ENCODE data around the gene ATCAY.
A peak's percentile ranks its signal among the peaks of the same experiment; 100 is the strongest.
"Not testable (repeated sequence)": the region's sequence is repeated elsewhere in the genome, so short reads cannot be mapped to it uniquely, and the experiment has no call there.

The ATCAY gene

DNA sequence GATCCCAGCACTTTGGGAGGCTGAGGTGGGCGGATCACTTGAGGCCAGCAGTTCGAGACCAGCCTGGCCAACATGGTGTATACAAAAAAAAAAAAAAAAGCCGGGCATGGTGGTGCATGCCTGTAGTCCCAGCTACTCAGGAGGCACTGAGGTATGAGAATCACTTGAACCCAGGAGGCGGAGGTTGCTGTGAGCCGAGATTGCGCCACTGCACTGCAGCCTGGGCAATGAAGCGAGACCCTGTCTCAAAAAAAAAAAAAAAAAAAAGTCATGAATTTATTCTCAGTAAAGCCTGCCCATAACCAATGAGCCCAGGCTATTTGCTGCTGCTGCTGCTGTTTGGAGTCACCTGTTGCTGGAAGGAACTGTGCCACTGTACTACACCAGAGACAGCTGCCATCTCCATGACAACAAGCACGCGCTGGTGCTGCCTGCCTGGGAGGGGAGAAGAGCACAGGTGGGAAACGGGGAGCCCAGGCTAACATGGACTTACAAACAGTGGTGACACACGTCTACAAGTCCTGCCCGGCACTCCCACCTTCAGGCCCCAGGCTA is 23.0 kb upstream of the ATCAY start:
- DNase-seq: no peak

DNA sequence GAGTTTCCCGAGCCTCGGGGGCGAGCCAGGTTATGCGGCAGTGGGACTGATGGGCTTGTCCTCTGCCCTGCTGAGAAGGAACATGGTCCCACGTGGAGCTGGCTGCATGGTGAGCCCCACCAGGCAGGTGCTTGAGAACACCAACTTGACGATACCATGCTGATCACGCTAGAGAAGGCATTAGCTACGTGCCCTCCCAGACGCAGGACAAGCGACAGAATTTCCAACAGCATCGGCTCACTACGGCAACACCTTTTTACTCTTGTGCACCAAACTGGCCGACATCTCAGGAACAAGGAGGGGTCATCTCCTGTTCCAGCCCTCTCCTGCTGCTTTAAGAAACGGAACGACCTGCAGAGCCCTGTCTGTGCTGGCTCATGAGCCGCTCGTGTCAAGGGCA is 20.0 kb upstream of the ATCAY start:
- DNase-seq: no peak

DNA sequence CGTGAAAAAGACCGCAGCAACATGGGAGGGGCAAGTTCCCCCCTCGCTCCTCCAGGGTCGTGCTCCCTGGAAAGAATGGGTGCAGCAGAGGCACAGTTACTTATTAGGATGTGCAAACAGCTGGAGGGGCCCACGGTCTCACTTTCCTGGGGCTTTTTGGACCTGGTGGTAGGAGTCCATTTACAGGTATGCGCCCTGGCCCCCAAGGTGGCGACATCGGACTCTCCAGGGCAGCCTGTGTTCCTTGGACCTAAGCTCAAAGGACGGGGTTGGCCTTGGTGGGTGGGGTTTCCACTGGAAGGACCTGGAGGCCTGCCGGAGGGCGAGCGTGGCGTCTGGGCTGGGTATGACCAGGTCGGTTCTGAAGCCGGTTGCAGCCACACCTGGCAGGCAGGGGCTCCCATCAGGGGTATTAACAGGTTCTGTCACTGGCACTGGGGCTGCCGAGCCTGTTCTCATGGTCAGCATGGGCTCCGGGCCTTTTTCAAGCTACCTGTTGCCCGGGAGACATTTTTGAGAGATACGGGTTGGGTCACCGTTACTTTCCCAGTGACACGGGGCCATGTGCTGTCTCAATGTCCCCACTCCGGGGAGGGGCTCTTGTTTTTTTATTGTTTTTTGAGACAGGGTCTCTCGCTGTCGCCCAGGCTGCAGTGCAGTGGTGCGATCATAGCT is 17.5 kb upstream of the ATCAY start:
- DNase-seq: no peak

DNA sequence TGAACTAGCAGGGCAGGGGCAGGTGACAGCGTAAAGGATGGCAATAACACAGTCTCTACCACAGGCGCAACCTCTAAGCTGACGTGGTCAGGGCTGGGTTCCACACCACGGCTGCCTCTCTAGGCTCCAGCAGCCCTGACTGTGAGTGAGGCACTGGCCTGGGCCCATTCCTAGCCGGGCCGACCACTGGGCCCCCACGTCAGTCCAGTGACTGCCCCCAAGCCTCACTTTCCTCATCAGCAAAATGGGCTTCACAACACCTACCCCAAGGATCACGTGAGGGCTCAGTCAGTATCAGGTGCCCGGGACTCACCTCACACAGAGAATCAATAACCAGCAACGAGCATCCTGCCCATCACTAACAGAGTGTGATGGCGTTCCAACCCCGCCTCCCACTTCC is 16.8 kb upstream of the ATCAY start:
- no peak for DNase-seq

DNA sequence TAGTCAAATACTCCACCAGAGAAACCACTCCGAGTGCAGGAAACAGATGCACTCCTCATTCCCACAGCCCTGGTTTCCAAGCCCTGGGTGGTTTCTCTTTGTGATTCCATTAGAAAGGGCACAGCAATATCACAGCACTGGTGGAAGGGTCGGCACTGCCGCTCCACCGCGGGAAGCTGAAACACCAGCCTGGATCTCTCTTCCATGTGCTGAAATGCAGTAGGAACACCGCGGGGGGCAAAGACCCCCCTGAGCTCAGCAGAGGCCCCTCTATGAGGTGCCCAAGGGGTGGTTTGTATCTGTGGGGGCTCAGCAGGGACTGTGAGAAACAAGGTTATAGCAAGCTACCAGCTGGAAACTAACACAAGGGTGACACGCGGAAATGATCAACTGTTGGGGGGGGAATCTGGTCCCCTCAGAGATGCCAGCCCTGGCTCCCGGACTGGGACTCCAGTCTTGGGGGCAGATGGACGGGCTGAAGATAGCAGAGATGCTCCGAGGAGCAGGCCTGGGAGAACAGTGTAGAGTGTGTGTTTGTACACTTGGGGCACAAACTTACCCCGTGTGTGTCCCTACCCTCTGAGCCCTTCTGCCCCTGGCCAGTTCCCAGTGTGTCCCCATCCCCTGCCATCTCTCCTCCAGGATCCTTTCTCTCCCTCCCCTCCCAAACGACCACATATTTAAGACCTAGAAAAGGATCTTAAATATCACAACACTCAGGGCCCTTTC is 13.4 kb upstream of the ATCAY start:
- DNase-seq: no peak

DNA sequence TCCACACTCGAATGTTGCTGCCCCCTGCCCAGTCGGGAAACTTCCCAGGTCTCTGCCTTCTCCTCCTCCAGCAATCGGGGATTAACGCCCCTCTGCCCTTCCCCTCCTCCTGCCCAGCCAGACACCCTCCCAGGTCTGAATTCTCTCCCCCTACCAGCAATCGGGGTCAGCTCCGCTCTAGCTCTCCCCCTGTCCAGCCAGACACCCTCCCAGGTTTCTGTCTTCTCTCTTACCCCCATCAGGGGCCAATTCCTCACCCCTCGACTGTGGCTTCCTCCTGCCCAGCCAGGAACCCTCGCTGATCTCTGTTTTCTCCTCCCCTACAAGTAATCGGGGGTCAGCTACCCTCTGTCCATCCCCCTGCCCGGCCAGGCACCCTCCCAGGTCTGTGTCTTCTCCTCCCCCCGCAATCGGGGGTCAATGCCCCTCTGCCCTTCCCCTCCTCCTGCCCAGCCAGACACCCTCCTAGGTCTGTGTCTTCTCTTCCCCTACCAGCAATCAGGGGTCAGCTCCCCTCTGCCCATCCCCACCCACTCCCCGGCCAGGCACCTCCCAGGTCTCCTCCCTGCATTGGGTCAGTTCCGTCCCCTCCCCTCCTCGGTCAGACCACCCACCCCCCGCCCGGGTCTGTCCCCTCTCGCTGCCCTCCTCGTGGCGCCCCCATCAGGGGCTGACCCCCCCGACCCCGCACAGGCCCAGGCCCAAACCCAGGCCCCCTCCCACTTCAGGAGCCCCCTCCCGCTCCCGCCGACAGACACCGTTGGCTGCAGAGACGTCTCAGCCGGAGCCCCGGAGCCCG is 12.3 kb upstream of the ATCAY start:
- DNase-seq: no peak

DNA sequence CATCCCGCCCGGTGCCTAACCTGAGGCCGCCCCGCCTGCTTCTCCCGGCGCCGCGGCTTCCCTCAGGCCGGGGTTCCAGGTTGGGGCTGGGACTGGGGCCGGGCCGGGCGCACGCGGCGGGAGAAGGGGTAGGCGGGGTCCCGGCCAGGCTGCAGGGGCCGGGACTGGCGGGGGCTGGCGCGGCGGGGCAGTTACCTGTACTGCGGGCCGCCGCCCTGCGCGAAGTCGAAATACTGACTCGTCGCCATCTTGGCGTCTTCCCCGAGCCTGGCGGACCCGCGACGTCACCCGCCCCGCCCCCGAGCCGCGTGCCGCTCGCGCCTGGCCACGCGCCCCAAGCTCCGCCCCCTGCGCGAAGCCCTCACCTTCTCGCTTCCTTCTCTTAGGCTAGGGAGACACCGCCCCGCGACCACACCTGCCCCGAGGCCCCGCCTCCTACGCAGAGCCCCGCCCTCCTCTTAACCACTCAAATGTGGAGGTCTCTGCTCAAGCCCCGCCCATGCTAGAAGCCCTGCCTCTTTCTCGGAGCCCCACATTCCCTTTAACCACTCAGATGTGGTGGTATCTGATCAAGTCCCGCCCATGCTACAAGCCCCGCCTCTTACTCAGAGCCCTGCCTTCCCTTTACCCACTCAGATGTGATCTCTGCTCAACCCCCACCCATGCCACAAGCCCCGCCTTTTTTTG is 11.6 kb upstream of the ATCAY start, which contains the start of gene ZFR2:
Gene ZFR2 (minus strand): TSS at position 269 of the 687 bp plus-strand sequence. CDS start 21 bp downstream, at position 248.
- DNase-seq: peak; percentile 5

DNA sequence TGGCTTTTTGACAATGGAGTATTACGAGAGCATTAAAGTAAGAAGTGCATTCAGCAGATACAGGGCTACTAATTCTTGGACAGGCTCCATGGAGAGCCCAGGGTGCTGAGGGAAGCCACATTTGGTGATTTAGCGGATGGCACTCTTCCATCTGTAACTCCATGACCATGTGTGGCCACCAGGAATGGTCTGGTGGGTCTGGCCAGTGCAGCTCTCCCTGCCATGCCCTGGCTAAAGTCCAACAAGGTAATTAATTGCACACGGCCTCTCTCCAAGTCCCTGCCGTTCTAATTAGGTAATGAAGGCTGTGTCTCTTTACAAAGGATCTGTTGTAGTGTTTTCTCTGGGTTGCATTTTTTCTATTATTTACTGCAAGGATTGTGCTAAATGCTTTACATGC is 7.3 kb upstream of the ATCAY start:
- no peak for DNase-seq

DNA sequence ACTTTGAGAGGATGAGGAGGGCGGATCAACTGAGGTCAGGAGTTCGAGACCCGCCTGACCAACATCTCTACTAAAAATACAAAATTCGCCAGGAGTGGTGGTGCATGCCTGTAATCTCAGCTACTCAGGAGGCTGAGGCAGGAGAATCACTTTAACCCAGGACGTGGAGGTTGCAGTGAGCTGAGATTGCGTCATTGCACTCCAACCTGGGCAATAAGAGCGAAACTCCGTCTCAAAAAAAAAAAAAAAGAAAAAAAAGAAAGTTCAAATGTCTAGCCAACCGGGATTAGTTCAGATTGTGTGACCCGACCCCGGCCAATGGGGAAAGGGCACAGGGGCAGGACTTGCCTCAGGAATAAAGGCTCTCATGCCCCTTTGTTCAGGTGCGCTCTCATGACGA is 5.8 kb upstream of the ATCAY start:
- DNase-seq: not testable (repeated sequence)

DNA sequence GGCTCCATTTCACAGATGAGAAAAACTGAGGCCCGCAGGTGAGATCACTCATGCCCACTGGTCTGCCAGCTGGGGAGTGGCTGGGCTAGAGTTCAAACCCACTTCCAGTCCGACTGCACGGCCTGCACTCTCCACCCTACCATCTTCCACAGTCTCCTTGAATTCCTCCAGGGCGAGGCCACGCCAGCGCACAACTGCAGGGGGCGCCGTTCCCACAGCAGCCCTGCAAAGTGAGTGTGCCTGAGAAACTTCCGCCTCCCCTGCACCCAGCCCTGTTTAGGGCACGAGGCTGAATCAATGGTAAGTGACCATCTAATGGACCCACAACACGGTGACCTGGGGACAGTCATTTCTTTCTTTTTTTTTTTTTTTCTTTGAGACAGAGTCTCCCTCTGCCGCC is 829 bp upstream of the ATCAY start:
- DNase-seq: no peak

DNA sequence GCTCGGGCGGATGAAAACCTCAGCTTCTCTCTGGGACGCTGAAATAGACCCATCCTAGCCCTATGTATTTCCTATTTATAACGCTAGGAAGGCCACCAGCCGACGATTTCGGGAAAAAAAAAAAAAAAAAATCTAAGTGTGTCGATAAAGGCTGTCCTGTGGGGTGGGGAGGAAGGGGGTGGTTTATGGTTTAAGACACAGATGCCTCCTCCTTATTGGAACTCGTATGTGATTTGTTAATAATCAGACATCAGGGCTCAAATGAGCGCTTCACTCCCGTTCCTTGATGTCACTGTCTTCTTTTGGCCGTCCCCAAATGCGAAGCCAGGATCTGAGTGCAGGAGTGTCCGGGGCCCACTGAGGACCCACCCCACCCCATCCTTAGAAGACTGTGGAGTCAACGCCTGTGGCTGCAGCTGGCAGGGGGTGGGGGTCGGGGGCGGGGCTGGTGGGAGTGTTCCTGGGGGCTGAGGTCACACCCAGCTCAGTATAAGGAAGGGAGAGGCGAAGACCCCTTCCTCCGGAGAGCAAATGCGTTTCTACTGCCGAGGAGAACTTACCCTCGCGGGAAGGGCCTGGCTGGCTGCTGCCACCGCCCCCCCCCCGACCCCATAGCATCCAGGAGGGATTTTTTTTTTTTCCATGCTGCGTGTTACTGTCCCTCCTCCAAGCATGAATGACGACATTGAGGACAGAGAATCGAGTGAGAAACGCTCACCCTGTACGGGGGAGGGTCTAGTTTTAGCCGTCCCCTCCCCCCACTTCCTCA is 971 bp downstream of the ATCAY start:
- DNase-seq: no peak

DNA sequence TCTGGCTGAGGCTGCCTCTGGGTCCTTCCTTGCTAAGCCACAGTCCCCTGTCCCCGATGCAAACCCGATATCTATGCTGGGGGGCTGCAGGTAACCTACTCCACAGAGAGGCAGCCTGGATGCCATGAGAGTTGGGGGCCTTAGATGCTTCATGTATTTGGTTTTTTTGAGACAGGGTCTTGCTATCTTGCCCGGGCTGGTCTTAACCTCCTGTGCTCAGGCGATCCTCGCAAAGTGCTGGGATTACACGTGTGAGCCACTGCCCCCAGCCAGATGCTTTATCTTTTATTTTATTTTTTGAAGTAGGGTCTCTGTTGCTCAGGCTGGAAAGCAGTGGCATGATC is 1.5 kb downstream of the ATCAY start:
- DNase-seq: no peak

DNA sequence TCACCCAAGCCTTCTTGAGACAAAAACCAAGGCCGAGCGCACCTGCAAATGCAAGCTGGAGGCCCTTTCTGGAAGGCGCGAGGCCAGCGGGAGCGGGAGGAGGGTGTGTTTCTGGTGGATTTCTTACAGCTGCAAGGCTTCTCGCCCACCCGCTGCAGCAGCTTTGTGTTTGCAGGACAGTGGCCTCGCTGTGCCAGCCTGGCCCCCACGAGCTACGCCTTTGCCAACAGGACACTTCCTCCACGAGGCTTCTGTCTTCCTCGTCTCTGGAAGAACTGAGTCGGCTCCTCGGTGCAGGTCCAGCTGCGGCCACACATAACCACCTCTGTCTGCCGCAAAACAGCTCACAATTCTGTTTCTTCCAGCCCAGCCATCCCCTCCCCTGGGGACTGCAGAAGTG is 10.1 kb downstream of the ATCAY start:
- DNase-seq: no peak

DNA sequence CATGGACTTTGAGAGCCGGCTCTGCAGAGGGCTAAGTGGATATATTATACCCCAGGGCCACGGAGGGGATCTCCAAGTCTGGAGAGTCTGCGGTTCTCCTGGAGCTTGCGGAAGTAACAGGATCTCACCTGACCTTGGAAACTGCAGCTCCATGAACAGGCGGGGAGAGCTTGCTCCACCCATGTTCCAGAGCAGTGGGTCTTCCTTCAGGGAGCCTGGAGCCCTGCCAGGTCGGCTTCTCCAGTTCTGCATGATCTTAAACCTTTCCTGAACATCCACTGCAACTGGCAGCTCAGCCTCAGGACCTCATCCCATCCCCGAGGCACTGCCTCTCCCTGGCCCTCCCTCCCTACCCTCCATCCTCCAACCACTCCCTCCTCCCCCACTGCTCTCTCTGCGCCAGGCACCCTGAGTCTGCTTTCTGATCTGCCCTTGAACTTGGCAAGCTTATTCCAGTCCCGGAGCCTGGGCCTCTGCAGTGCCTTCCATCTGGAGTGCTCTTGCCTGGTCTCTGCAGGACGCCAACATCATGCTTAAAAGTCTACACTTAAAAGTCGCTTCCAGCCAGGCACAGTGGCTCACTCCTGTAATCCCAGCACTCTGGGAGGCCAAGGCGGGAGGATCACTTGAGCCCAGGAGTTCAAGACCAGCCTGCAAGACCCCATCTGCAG is 13.2 kb downstream of the ATCAY start:
- DNase-seq: no peak

DNA sequence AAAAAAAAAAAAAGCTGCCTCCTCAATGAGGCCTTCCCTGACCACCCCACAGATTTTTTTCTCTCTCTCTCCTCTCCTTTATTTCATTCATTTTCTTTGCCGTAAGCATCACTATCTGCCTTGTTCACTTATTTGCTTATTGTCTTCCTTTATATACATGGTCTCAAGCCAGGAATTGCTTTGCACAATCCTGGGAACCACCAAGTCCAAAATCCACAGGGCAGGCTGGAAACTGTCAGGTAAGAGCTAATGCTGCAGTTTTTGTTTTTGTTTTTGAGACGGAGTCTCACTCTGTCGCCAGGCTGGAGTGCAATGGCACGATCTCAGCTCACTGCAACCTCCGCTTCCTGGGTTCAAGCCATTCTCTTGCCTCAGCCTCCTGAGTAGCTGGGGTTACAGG is 14.5 kb downstream of the ATCAY start:
- not testable (repeated sequence) for DNase-seq

DNA sequence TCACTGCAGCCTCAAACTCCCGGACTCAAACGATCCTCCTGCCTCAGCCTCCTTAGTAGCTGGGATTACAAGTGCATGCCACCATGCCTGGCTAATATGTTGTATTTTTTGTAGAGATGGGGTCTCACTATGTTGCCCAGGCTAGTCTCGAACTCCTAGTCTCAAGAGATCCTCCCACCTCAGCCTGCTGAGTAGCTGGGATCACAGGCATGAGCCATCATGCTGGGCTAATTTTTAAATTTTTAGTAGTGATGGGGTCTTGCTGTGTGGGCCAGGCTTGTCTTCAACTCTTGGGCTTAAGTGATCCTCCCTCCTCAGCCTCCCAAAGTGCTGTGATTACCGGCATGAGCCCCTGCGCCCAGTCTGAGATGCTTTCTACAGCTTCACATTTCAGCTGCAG is 15.3 kb downstream of the ATCAY start:
- DNase-seq: no peak

DNA sequence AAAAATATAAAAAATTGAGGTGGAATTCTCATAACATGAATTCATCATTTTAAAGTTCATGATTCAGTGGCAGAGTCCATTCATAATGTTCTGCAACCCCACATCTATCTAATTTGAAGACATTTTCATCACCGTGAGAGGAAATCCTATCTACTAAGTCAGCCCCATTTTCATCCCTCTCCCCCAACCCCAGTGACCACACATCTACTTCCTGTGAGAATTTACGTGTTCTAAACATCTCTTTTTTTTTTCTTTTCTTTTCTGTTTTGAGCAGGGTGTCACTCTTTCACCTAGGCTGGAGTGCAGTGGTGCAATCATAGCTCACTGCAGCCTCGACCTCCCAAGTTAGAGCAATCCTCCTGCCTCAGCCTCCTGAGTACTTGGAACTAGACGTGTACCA is 17.5 kb downstream of the ATCAY start:
- no peak for DNase-seq

DNA sequence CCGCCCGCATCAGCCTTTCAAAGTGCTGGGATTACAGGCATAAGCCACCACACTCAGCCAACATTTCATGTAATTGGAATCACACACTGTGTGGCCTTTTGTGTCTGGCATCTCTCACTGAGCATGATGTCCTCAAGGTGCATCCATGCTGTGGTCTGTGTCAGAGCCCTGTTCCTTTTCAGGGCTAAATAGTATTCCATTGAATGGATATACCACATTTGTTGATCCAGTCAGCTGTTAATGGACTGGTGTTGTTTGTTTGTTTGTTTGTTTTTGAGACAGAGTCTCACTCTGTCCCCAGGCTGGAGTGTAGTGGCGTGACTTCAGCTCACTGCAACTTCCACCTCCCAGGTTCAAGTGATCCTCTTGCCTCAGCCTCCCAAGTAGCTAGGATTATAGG is 17.9 kb downstream of the ATCAY start:
- DNase-seq: no peak

DNA sequence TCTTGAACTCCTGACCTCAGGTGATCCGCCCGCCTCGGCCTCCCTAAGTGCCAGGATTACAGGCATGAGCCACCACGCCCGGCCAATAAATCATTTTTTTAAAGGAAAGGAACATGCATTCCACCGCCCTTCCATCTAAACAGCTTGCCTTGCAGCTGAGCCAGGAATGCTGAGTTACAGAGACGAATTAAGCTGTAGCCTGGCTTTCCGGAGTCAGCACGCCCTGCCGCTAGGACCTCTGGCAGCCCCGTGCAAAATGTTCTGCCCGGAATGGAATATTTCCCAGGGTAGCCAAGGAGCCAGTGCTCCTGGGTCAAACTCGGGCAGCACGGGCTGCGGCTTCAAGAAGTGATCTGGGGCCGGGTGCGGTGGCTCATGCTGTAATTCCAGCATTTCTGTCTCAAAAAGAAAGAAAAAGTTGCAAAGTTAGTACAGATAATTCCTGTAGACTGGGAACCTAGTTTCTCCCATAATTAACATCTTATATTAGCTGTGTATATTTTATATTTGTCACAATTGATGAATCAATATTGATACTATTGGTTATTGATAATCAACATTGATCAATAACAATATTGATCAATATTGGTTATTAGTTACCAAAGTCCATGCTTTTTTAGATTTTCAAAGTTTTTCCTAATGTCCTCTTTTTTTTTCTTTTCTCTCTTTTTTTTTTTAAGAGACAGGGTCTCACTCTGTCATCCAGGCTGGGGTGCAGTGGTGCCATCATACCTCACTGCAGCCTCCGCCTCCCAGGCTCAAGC is 19.2 kb downstream of the ATCAY start:
- DNase-seq: no peak

DNA sequence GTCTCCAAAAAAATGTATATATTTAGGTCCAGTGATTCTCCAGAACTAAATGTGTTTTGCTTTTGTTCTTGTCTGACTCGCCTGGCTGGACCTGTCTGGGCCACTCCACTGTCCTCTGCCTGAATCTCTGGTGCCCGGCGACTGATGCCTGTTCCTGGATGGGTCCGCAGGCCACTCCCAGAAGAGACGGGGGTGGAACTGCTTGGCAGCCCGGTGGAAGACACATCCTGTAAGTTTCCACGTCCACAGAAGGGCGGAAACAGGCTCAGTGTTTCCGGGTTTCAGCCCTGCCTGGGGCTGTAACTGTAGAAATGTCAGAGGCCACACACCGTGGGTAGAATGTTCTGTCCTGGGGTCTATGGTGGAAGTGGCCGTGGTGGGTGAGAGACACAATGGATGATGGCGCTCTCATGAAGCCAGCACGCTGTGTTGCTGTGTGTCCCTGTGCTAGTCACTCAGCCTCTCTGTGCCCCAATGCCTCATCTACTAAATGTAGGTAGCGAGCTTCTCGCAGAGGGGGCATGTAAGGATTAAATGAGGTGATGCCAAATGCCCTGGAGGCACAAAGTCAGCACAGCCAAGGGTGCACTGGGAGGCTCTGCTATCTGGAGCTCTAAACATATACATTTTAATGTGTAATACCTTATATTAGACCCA is 22.0 kb downstream of the ATCAY start:
- DNase-seq: no peak

Measured in T-helper 9 cell (primary cell).